Measurements from ENCODE around the gene CENPA. TPM values are rescaled to one million over a fixed set of nuclear protein-coding genes. Genes with fewer than 3 reads are reported as not detected.
"Not testable (repeated sequence)": the region's sequence is repeated elsewhere in the genome, so short reads cannot be mapped to it uniquely, and the experiment has no call there.

The CENPA gene
- total RNA-seq, 2 experiments from 2014 or later: 53.0 to 55.1 TPM

DNA sequence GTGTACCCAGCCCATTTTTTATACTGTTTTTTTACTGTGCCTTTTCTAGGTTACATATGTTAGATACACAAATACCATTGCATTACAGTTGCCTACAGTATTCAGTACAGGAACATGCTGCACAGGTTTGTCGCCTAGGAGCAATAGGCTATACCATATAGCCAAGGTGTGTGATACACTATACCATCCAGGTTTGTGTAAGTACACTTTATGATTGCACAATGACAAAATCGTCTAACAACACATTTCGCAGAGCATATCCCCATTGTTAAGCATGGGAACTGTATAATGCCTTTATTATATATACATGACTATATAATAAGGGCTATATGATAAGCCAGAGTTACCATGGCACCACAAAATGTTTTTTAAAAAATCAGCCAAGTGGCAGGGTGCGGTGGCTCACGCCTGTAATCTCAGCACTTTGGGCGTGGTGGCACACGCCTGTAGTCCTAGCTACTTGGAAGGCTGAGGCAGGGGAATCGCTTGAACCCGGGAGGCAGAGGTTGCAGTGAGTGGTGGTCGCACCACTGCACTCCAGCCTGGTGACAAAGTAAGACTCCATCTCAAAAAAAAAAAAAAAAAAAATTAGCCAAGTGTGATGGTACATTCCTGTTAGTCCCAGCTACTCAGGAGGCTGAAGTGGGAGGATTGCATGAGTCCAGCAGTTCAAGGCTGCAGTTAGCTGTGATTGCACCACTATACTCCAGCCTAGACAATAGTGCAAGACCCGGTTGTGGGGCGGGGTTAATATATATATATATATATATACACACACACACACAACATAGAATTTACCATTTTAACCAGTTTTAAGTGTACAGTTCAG, 2.8 kb upstream of the CENPA start:
- no peak overlapping the region for H3K4me3 Mint-ChIP-seq
- ChIA-PET POLR2A (no interaction called here), CTCF (interaction anchor here (2.1 kb wide), 1 partner anchor 14 kb away, joined by 4 read pairs; no protein-coding TSS in a partner anchor)
- peak overlapping the region; percentile 36 for H3K27ac Mint-ChIP-seq
- no peaks in the 10 kb centered on the region for H3K27me3 Mint-ChIP-seq
- peaks cover 2% of the 10 kb centered on the region for H3K9me3 Mint-ChIP-seq
- peaks cover 19% of the 10 kb centered on the region for H3K4me1 Mint-ChIP-seq
- peaks cover 33% of the 10 kb centered on the region for H3K36me3 Mint-ChIP-seq (ENCODE audit: low read depth)
- DNase-seq: no peak

DNA sequence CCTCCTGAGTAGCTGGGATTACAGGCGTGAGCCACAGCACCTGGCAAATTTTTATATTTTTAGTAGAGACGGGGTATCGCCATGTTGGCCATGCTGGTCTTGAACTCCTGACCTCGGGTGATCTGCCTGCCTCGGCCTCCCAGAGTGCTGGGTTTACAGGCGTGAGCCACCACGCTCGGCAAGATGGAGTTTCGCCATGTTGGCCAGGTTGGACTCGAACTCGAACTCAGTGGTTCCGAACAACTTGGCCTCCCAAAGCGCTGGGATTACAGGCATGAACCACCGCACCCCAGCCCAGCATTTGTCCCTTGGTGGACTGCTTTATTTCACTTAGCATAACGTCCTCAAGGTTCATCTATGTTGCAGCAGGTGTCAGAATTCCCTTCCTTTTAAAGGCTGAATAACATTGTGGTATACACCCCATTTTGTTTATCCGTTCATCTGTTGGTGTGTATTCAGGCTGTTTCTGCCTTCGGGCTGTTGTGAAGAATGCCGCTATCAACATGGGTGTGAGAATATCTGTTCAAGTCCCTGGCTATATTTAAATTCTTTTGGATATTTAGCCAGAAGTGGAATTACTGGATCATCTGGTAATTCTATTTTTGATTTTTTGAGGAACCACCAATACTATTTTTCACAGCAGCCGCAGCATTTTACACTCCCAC, 1.2 kb upstream of the CENPA start:
- Mint-ChIP-seq H3K4me3 (peak overlapping the region; percentile 78), H3K9me3 (peaks cover 8% of the 10 kb centered on the region), H3K36me3 (ENCODE audit: low read depth) (peaks cover 43% of the 10 kb centered on the region), H3K27ac (peak overlapping the region; percentile 89), H3K27me3 (no peaks in the 10 kb centered on the region), H3K4me1 (peaks cover 34% of the 10 kb centered on the region)
- POLR2A ChIA-PET: no interaction called here
- CTCF ChIA-PET: interaction anchor here (2.1 kb wide), 1 partner anchor 16 kb away, joined by 4 read pairs; no protein-coding TSS in a partner anchor
- DNase-seq: no peak

DNA sequence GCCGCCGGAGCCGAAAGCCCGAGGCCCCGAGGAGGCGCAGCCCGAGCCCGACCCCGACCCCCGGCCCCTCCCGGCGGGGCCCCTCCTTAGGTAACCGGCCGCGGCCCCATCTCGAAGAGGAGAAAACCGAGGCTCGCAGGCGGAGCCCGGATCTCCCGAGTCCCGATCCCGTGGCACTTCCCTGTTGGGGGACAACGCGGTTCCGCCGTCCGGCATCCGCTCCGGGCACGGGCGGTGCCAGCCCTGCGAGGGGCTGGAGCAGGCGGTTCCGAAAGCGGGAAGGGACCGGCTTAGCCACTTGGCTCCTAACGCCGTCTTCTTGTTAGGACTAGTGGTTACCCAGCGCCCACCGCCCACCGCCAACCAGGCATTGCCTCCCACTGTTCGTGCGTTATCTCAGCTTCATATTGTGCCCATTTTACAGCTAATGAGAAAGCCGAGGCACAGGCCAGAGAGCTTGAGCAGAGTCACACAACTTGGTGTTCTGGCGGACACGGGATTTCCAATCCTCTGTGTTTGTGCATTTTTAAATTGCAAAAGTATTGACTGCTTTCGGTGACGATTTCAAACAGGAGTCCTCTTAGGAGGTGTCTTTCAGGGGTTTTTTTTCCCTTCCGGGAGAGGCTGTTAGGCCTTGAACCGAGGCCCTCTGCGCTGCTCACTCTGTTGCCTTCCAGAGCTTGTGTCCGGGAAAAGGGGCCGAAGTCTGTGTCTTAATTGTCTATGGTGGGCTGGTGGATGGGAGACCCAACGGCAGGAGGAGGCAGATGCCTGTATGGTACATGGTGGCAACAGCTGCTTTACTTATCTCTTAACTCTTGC, 562 bp downstream of the CENPA start:
- Mint-ChIP-seq H3K9me3 (peaks cover 17% of the 10 kb centered on the region), H3K36me3 (ENCODE audit: low read depth) (peaks cover 45% of the 10 kb centered on the region), H3K27ac (peak overlapping the region; percentile 90), H3K27me3 (no peaks in the 10 kb centered on the region), H3K4me1 (peaks cover 41% of the 10 kb centered on the region), H3K4me3 (peak overlapping the region; percentile 92)
- POLR2A ChIA-PET: interaction anchor here (1.0 kb wide), 2 partner anchors 12 to 17 kb away, joined by 3 to 5 read pairs; no protein-coding TSS in a partner anchor
- DNase-seq: peak; percentile 38
- CTCF ChIA-PET: interaction anchor here (0.8 to 1.6 kb wide), 2 partner anchors 10 to 11 kb away, joined by 5 to 7 read pairs; no protein-coding TSS in a partner anchor

DNA sequence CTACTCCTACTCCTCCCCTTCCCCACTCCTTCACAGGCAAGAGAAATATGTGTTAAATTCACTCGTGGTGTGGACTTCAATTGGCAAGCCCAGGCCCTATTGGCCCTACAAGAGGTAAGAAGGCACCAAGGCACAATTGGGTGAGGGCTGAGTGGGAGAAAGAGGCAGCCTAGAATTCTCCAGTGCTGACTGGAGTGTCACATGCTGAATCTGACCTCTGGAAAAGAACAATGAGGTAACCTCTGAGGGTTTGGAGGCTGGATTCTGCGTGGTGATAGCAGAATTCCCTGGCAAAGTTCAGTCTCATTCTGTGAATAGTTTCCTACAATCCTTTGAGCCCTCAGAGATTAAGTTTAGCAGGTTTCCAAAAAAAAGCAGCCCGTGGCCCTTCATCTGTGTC, 6.9 kb downstream of the CENPA start:
- ChIA-PET CTCF (no interaction called here), POLR2A (no interaction called here)
- H3K36me3 Mint-ChIP-seq (ENCODE audit: low read depth): peaks cover 79% of the 10 kb centered on the region

DNA sequence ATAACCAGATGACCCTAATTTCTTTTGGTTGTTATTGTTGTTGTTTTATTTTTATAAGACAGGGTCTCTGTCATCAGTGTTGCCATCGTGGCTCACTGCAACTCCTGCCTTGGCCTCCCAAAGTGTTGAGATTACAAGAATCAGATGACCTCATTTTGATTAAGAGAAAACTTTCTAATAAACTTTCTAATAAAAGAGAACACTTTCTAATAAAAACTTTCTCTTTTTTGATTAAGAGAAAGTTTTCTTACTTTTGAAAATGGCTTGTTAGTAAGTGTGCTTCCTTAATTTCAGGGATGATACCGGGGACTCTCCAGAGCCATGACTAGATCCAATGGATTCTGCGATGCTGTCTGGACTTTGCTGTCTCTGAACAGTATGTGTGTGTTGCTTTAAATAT, 7.7 kb downstream of the CENPA start:
- H3K27me3 Mint-ChIP-seq: no peaks in the 10 kb centered on the region
- peaks cover 75% of the 10 kb centered on the region for H3K36me3 Mint-ChIP-seq (ENCODE audit: low read depth)
- H3K4me1 Mint-ChIP-seq: peaks cover 20% of the 10 kb centered on the region
- ChIA-PET POLR2A (no interaction called here), CTCF (no interaction called here)
- DNase-seq: no peak
- peaks cover 15% of the 10 kb centered on the region for H3K9me3 Mint-ChIP-seq
- no peak overlapping the region for H3K4me3 Mint-ChIP-seq
- H3K27ac Mint-ChIP-seq: no peak overlapping the region

More for the DNA sequence above, 6.9 kb downstream of the CENPA start:
- Mint-ChIP-seq H3K27ac (peak overlapping the region; percentile 5), H3K9me3 (peaks cover 15% of the 10 kb centered on the region), H3K4me3 (no peak overlapping the region), H3K4me1 (peaks cover 28% of the 10 kb centered on the region), H3K27me3 (no peaks in the 10 kb centered on the region)
- no peak for DNase-seq

DNA sequence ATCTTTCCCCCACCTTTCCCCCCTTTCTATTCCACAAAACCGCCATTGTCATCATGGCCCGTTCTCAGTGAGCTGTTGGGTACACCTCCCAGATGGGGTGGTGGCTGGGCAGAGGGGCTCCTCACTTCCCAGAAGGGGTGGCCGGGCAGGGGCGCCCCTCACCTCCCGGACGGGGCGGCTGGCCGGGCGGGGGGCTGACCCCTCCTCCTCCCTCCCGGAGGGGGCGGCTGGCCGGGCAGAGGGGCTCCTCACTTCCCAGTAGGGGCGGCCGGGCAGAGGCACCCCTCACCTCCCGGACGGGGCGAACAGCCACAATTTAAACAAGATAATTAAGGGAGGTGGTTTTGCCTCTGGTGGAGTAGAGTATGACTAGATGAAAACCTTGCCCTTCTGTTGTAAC, 9.3 kb downstream of the CENPA start:
- H3K27me3 Mint-ChIP-seq, H3K27ac Mint-ChIP-seq, DNase-seq, H3K4me1 Mint-ChIP-seq, H3K4me3 Mint-ChIP-seq, CTCF ChIA-PET, H3K9me3 Mint-ChIP-seq, POLR2A ChIA-PET: not testable (repeated sequence)
- peaks cover 64% of the 10 kb centered on the region for H3K36me3 Mint-ChIP-seq (ENCODE audit: low read depth)

DNA sequence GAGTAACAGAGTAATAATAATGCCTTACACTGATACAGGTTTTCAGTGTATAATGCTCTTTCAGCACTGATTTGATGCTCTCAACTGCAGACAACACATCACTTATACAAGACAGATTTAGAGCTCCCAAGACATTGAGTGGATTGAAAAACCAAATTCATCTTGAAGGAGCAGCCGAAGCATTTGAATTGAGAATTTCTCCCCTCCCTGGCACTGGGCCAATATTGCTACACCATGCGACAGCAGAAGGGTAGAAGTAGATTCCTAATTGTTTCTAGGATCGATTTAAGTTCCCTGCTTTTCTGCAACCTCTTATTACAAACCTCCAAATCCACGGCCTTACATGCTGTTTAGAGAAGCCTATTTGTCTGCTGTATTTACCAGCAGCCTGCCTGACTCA, 15.5 kb downstream of the CENPA start:
- DNase-seq: no peak
- no peaks in the 10 kb centered on the region for H3K27me3 Mint-ChIP-seq
- H3K4me1 Mint-ChIP-seq: no peaks in the 10 kb centered on the region
- H3K36me3 Mint-ChIP-seq (ENCODE audit: low read depth): peaks cover 33% of the 10 kb centered on the region
- no peaks in the 10 kb centered on the region for H3K9me3 Mint-ChIP-seq
- ChIA-PET POLR2A (no interaction called here), CTCF (no interaction called here)
- no peak overlapping the region for H3K27ac Mint-ChIP-seq
- no peak overlapping the region for H3K4me3 Mint-ChIP-seq

DNA sequence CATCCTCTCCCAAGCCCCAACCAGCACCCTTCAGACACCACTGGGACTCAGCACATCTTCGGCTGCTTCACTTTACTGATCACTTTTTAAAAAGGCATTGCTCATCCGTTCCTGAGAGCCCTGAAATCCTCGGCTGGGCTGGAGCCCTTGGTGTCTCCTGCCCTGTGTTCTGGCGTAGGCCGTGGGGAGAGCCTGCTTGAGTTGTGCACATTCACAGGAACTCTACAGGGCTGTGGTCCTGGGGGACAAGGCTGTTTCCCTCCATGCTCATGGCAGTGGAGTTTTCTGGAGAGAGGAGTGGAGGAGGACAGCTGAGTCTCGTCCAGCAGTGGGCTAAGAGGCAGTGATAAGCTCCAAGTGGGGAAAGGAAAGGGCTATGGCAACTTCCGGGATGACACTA, 15.9 kb downstream of the CENPA start:
- POLR2A ChIA-PET: no interaction called here
- Mint-ChIP-seq H3K36me3 (ENCODE audit: low read depth) (peaks cover 28% of the 10 kb centered on the region), H3K27ac (no peak overlapping the region)

DNA sequence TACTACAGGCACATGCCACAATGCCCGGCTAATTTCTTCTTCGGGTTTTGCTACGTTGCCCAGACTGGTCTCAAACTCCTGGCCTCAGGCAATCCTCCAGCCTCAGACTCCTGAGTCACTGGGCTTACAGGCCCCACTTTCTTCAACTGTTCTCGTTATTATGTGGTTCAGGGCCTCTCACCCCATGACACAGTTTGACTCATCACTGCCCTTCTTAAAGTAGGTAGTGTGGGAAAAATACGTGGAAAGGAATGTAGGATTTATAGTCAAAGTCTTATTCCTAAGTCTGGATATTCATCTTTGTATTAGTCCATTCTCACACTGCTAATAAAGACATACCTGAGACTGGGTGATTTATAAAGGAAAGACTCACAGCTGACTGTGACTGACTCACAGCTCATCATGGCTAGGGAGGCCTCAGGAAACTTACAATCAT, 19.4 kb downstream of the CENPA start:
- no peaks in the 10 kb centered on the region for H3K27me3 Mint-ChIP-seq
- no peak overlapping the region for H3K27ac Mint-ChIP-seq
- H3K36me3 Mint-ChIP-seq (ENCODE audit: low read depth): peaks cover 10% of the 10 kb centered on the region
- ChIA-PET POLR2A (no interaction called here), CTCF (no interaction called here)
- no peak for DNase-seq
- H3K9me3 Mint-ChIP-seq: no peaks in the 10 kb centered on the region
- no peak overlapping the region for H3K4me3 Mint-ChIP-seq
- H3K4me1 Mint-ChIP-seq: peaks cover 11% of the 10 kb centered on the region

More for the DNA sequence above, 15.9 kb downstream of the CENPA start:
- no peak for DNase-seq
- no peak overlapping the region for H3K4me3 Mint-ChIP-seq
- CTCF ChIA-PET: no interaction called here
- no peaks in the 10 kb centered on the region for H3K4me1 Mint-ChIP-seq
- no peaks in the 10 kb centered on the region for H3K27me3 Mint-ChIP-seq
- H3K9me3 Mint-ChIP-seq: no peaks in the 10 kb centered on the region

DNA sequence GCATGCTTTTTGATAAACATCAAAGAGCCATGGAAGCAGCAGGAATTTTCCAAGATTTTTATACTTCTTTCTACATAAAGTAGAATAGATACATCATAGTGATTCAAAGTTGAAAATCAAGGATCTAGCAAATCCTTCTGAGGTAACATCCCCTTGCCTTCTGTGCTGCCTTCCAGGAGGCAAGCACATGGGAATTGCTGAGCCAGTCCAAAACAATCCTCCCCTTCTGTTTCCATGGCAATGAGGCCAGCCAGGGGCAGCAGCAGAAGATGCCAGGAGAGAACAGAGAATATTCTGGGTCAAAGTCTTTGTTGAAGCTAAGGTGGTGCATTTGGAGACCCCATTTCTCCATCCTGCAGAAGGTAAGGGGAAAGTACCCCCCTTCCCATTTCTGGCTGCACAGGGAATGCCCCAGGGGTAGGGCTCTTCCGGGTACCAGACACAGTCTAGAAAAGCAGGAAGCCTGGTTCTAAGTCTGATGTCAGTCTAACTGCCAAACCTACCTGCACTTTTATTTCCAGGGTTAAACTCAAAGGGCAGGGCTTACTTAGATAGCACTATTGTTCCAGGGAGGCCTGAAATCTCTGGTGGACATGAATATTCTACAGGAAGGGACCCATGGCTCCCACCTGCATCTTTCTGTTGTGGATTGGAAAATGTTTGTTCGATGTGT, 22.1 kb downstream of the CENPA start:
- peaks cover 12% of the 10 kb centered on the region for H3K4me1 Mint-ChIP-seq
- no peak for DNase-seq
- no peaks in the 10 kb centered on the region for H3K36me3 Mint-ChIP-seq (ENCODE audit: low read depth)
- no peak overlapping the region for H3K27ac Mint-ChIP-seq
- no peaks in the 10 kb centered on the region for H3K9me3 Mint-ChIP-seq
- no peaks in the 10 kb centered on the region for H3K27me3 Mint-ChIP-seq
- no peak overlapping the region for H3K4me3 Mint-ChIP-seq
- ChIA-PET CTCF (interaction anchor here (0.6 kb wide), 1 partner anchor 163 kb away, joined by 5 read pairs; no protein-coding TSS in a partner anchor), POLR2A (no interaction called here)

DNA sequence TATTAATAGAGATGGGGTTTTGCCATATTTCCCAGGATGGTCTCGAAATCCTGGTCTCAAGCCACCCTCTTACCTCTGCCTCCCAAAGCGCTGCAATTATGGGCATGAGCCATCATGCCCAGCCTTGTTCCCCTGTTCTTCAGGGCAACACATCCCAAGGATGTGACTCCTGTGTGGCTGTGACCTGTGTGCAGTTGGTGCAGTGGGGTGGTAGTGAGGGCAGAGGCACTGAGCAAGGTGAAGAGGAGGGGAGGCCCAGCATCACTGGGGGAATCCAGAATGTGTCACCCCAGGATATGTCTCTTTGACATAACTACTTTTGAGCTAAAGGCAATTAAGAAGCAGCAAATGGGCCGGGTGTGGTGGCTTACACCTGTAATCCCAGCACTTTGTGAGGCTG, 23.4 kb downstream of the CENPA start:
- ChIA-PET CTCF (no interaction called here), POLR2A (no interaction called here)
- Mint-ChIP-seq H3K27me3 (no peaks in the 10 kb centered on the region), H3K27ac (no peak overlapping the region), H3K4me3 (no peak overlapping the region), H3K36me3 (ENCODE audit: low read depth) (no peaks in the 10 kb centered on the region), H3K4me1 (peaks cover 12% of the 10 kb centered on the region), H3K9me3 (no peaks in the 10 kb centered on the region)
- DNase-seq: no peak

DNA sequence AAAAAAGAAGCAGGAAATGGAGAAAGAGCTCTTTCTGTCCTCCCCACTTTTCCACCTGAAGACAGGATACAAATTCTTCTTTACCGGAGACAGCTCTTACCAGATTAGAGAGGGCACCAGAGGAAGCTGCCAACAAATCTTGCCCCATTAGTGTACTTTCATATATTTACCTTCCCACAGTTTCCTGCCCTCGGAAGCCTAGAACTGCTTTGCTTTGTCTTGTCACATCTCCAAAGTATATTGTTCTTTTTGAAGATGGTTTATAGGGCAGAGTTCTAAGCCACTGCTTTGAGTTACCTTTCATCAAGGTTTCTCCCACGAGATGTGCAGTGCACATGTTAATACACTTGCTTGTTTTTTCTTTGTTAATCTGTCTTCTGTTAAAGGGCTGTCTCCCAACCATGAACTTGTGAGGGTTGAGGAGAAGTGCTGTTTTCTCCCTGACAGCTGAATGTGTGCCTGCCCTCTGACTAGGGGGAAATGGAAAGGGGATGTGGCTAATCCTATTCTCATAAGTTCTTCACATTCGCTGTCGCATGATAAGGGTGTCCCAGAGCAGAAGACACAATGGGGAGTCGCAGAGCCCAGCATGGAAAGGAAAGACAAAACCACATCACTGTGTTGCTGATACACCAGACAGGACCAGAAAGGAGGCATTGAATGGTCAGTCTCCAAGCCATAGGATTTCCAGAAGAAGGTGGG, 24.2 kb downstream of the CENPA start:
- Mint-ChIP-seq H3K36me3 (ENCODE audit: low read depth) (no peaks in the 10 kb centered on the region), H3K27ac (no peak overlapping the region), H3K4me3 (no peak overlapping the region), H3K4me1 (peaks cover 12% of the 10 kb centered on the region), H3K9me3 (no peaks in the 10 kb centered on the region), H3K27me3 (no peaks in the 10 kb centered on the region)
- POLR2A ChIA-PET: no interaction called here
- CTCF ChIA-PET: no interaction called here
- peak; percentile 10 for DNase-seq

Data from activated CD4-positive, alpha-beta T cell treated with anti-CD3 and anti-CD28 coated beads, Interleukin-2, amount 10 ng/mL, durations not matched to agents 7 days and 5 days (primary cell).